ENCODE results near the gene SLC25A38. TPM values are rescaled to one million over a fixed set of nuclear protein-coding genes. Genes with fewer than 3 reads are reported as not detected.

Gene SLC25A38
- total RNA-seq, 1 experiment from 2014 or later, result 22.0 TPM

- Histone ChIP-seq H3F3A (ENCODE audit: insufficient read depth, low read depth) (no peaks in the 10 kb centered on the region), H3K4me3 (no peak overlapping the region), H3K4me2 (no peak overlapping the region), H4K20me1 (ENCODE audit: insufficient read depth) (no peaks in the 10 kb centered on the region), H3K27ac (no peak overlapping the region), H3K9me3 (ENCODE audit: insufficient read depth, low read depth) (no peaks in the 10 kb centered on the region), H3K9me2 (ENCODE audit: insufficient read depth) (no peaks in the 10 kb centered on the region), H2AFZ (no peak overlapping the region), H3K79me2 (ENCODE audit: low read depth) (no peaks in the 10 kb centered on the region), H3K27me3 (ENCODE audit: insufficient read depth, low read depth) (no peaks in the 10 kb centered on the region), H3K36me3 (ENCODE audit: low read depth) (no peaks in the 10 kb centered on the region), H3K4me1 (replicated peaks; ENCODE audit: insufficient read depth) (no peaks in the 10 kb centered on the region)
- DNase-seq, result no peak
- no TSS peak for BruUV-seq (replicated peaks)
- ChIA-PET POLR2A (ENCODE audit: unreplicated experiment) (no interaction called here), CTCF (no interaction called here)
- TF ChIP-seq EZH2 (IDR thresholded peaks at IDR 0.05; ENCODE audit: low read depth), result no peak
- TF ChIP-seq CTCF (conservative IDR thresholded peaks at IDR 0.05), result no peak
- intact Hi-C loops (cut with micrococcal nuclease; ENCODE audit: unreplicated experiment), result no loop called here
These were observed 39.4 kb upstream of the SLC25A38 start for GRCh38 chr3:39343760-39344159.

GRCh38 chr3:39344746-39345344, 38.3 kb upstream of the SLC25A38 start:
- H2AFZ ChIP-seq, result no peak overlapping the region
- TF ChIP-seq EZH2 (IDR thresholded peaks at IDR 0.05; ENCODE audit: low read depth) (no peak), CTCF (conservative IDR thresholded peaks at IDR 0.05) (no peak)
- no peaks in the 10 kb centered on the region for H3K27me3 ChIP-seq (ENCODE audit: insufficient read depth, low read depth)
- no peaks in the 10 kb centered on the region for H3K9me3 ChIP-seq (ENCODE audit: insufficient read depth, low read depth)
- no peaks in the 10 kb centered on the region for H3F3A ChIP-seq (ENCODE audit: insufficient read depth, low read depth)
- no peaks in the 10 kb centered on the region for H3K9me2 ChIP-seq (ENCODE audit: insufficient read depth)
- no peaks in the 10 kb centered on the region for H3K36me3 ChIP-seq (ENCODE audit: low read depth)
- H4K20me1 ChIP-seq (ENCODE audit: insufficient read depth), result no peaks in the 10 kb centered on the region
- no peak for DNase-seq
- no peaks in the 10 kb centered on the region for H3K79me2 ChIP-seq (ENCODE audit: low read depth)
- POLR2A ChIA-PET (ENCODE audit: unreplicated experiment), result no interaction called here
- CTCF ChIA-PET, result no interaction called here
- no peak overlapping the region for H3K4me3 ChIP-seq
- H3K4me1 ChIP-seq (replicated peaks; ENCODE audit: insufficient read depth), result no peaks in the 10 kb centered on the region
- no TSS peak for BruUV-seq (replicated peaks)
- intact Hi-C loops (cut with micrococcal nuclease; ENCODE audit: unreplicated experiment), result no loop called here
- H3K27ac ChIP-seq, result no peak overlapping the region
- no peak overlapping the region for H3K4me2 ChIP-seq

- H3K79me2 ChIP-seq (ENCODE audit: low read depth), result no peaks in the 10 kb centered on the region
- ChIA-PET POLR2A (ENCODE audit: unreplicated experiment) (no interaction called here), CTCF (no interaction called here)
- no peak overlapping the region for H3K4me3 ChIP-seq
- H3K4me1 ChIP-seq (replicated peaks; ENCODE audit: insufficient read depth), result no peaks in the 10 kb centered on the region
- no peaks in the 10 kb centered on the region for H3K27me3 ChIP-seq (ENCODE audit: insufficient read depth, low read depth)
- H3K36me3 ChIP-seq (ENCODE audit: low read depth), result no peaks in the 10 kb centered on the region
- H3K27ac ChIP-seq, result no peak overlapping the region
- no peaks in the 10 kb centered on the region for H4K20me1 ChIP-seq (ENCODE audit: insufficient read depth)
- H3F3A ChIP-seq (ENCODE audit: insufficient read depth, low read depth), result no peaks in the 10 kb centered on the region
- no peak overlapping the region for H3K4me2 ChIP-seq
- TF ChIP-seq EZH2 (IDR thresholded peaks at IDR 0.05; ENCODE audit: low read depth) (no peak), CTCF (conservative IDR thresholded peaks at IDR 0.05) (no peak)
- no peak for DNase-seq
- intact Hi-C loops (cut with micrococcal nuclease; ENCODE audit: unreplicated experiment), result no loop called here
- BruUV-seq (replicated peaks), result no TSS peak
- H2AFZ ChIP-seq, result no peak overlapping the region
- no peaks in the 10 kb centered on the region for H3K9me2 ChIP-seq (ENCODE audit: insufficient read depth)
- no peaks in the 10 kb centered on the region for H3K9me3 ChIP-seq (ENCODE audit: insufficient read depth, low read depth)
These were observed 36.2 kb upstream of the SLC25A38 start for GRCh38 chr3:39346785-39347585.
